Lower leg skin (tissue), 3 donors: ENCODE data around the gene ACOT4.
"Not testable (repeated sequence)": the region's sequence is repeated elsewhere in the genome, so short reads cannot be mapped to it uniquely, and the experiment has no call there.

ENCODE experiments used
- CTCF ChIP-seq, 3 donors: fragments of 450-650 bp; IDR thresholded peaks; one replicate each; pipeline ENCODE4 v1.5.1; 2016; ENCODE audit warnings: antibody characterized with exemption in 3 of 3, mild to moderate bottlenecking in 3 of 3, moderate library complexity in 2 of 3
- POLR2A ChIP-seq, 2 donors: fragments of 450-650 bp; IDR thresholded peaks; one replicate each; pipeline ENCODE4 v1.6.1; 2016 to 2017; ENCODE audit warnings: antibody characterized with exemption in 2 of 2, mild to moderate bottlenecking in 1 of 2, moderate library complexity in 1 of 2

GRCh38 chr14:73569185-73569958, 22.3 kb upstream of the ACOT4 start, which contains the start of gene ACOT2:
- TF ChIP-seq CTCF, POLR2A (IDR thresholded peaks at IDR 0.05): not testable (repeated sequence)
